ENCODE data around the gene SNX1.
"Not testable (repeated sequence)": the region's sequence is repeated elsewhere in the genome, so short reads cannot be mapped to it uniquely, and the experiment has no call there.

The SNX1 gene

DNA sequence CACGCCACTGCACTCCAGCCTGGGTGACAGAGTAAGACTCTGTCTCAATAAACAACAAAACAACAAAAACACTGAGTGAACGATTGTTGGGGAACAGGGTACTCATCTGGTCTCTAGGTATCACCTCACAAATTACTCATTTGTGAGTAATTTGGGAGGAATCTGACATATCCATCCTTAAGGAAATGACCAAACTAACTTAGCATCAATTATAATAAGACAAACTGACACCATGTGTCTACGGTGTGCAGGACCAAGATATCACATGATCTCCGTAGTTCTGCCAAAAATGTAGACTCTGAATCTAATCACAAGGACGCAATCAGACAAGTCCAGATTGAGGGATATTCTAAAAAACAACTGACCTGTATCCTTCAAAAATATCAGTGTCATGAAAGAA lies 37.5 kb upstream of the SNX1 start:
- H3K79me2 ChIP-seq, result no peaks in the 10 kb centered on the region
- H3K27me3 ChIP-seq (ENCODE audit: control insufficient read depth, insufficient read depth, low read length), result no peaks in the 10 kb centered on the region
- no peak overlapping the region for H3K27ac ChIP-seq
- H3K4me2 ChIP-seq (ENCODE audit: low read length), result no peak overlapping the region
- no peaks in the 10 kb centered on the region for H3K4me1 ChIP-seq
- no peaks in the 10 kb centered on the region for H3K36me3 ChIP-seq (ENCODE audit: control insufficient read depth, insufficient read depth, low read length)
- no peak overlapping the region for H3K9ac ChIP-seq
- H2AFZ ChIP-seq, result no peak overlapping the region
- TF ChIP-seq, protein P1, sequence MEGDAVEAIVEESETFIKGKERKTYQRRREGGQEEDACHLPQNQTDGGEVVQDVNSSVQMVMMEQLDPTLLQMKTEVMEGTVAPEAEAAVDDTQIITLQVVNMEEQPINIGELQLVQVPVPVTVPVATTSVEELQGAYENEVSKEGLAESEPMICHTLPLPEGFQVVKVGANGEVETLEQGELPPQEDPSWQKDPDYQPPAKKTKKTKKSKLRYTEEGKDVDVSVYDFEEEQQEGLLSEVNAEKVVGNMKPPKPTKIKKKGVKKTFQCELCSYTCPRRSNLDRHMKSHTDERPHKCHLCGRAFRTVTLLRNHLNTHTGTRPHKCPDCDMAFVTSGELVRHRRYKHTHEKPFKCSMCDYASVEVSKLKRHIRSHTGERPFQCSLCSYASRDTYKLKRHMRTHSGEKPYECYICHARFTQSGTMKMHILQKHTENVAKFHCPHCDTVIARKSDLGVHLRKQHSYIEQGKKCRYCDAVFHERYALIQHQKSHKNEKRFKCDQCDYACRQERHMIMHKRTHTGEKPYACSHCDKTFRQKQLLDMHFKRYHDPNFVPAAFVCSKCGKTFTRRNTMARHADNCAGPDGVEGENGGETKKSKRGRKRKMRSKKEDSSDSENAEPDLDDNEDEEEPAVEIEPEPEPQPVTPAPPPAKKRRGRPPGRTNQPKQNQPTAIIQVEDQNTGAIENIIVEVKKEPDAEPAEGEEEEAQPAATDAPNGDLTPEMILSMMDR (IDR thresholded peaks at IDR 0.05), result no peak
- H3K9me3 ChIP-seq (ENCODE audit: control insufficient read depth, low read length), result no peaks in the 10 kb centered on the region
- no peak overlapping the region for H3K4me3 ChIP-seq (ENCODE audit: low read depth, low read length)

DNA sequence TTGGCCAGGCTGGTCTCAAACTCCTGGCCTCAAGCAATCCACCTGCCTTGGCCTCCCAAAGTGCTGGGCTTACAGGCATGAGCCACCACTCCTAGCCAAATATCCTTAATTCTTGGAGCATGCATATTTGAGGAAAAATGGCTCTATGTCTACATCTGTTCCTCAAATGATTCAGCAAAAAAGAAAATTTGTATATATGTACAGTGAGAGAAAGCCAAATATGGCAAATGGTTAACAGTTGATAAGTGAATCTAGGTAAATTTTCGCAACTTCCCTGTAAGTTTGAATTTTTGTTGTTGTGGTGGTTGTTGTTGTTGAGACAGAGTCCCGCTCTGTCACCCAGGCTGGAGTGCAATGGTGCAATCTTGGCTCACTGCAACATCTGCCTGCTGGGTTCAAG lies 36.7 kb upstream of the SNX1 start:
- not testable (repeated sequence) for H3K9ac ChIP-seq; H3K79me2 ChIP-seq; H3K4me2 ChIP-seq (ENCODE audit: low read length); H3K4me3 ChIP-seq (ENCODE audit: low read depth, low read length); H3K27me3 ChIP-seq (ENCODE audit: control insufficient read depth, insufficient read depth, low read length); H3K9me3 ChIP-seq (ENCODE audit: control insufficient read depth, low read length); H3K27ac ChIP-seq; H2AFZ ChIP-seq; H3K36me3 ChIP-seq (ENCODE audit: control insufficient read depth, insufficient read depth, low read length); H3K4me1 ChIP-seq

DNA sequence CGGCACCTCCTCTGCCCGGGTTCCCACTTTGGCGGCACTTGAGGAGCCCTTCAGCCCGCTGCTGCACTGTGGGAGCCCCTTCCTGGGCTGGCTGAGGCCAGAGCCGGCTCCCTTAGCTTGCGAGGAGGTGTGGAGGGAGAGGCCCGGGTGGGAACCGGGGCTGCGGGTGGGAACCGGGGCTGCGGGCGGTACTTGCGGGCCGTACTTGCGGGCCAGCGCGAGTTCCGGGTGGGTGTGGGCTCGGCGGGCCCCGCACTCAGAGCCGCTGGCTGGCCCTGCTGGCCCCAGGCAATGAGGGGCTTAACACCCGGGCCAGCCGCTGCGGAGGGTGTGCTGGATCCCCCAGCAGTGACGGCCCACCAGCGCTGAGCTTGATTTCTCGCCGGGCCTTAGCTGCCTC lies 35.1 kb upstream of the SNX1 start:
- Histone ChIP-seq H2AFZ (no peak overlapping the region), H3K27me3 (ENCODE audit: control insufficient read depth, insufficient read depth, low read length) (no peaks in the 10 kb centered on the region), H3K9ac (no peak overlapping the region), H3K4me3 (ENCODE audit: low read depth, low read length) (no peak overlapping the region), H3K27ac (no peak overlapping the region), H3K79me2 (no peaks in the 10 kb centered on the region), H3K4me2 (ENCODE audit: low read length) (no peak overlapping the region), H3K4me1 (no peaks in the 10 kb centered on the region), H3K36me3 (ENCODE audit: control insufficient read depth, insufficient read depth, low read length) (no peaks in the 10 kb centered on the region), H3K9me3 (ENCODE audit: control insufficient read depth, low read length) (no peaks in the 10 kb centered on the region)
- TF ChIP-seq, protein P1 (IDR thresholded peaks at IDR 0.05), result no peak

DNA sequence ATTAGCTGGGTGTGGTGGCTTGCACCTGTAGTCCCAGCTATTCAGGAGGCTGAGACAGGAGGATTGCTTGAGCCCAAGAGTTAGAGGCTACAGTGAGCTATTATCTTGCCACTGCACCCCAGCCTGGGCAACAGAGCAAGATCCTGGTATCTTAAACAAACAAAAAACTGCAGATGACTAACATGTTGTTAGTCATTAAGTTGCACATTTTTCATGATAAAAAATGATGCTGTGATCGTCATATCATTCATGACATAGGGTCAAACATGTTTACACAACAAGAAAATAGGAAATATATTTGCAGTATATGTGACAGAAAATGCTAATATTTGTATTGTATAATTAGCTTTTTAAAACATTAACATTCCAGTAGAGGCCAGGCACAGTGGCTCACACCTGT lies 29.3 kb upstream of the SNX1 start:
- TF ChIP-seq, protein P1 (IDR thresholded peaks at IDR 0.05), result no peak
- no peaks in the 10 kb centered on the region for H3K27me3 ChIP-seq (ENCODE audit: control insufficient read depth, insufficient read depth, low read length)

DNA sequence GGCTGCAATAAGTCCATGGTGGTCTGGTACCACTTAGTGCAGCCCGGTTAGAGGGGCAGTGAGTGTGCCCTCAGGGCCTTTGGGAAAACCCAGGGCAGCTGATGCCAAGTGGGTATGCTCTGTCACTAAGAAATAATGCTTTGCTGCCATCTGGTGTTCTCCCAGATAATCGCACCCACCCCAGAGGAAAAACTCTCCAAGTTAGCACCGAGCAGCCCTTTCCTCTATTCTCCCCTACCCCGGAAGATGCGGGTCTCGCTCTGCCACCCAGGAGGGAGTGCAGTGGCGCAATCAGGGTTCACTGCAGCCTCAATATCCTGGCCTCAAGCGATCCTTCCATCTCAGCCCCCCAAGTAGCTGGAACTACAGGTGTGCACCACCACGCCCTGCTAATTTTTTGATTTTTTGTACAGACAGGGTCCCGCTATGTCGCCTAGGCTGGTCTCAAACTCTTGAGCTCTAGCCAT lies 28.2 kb upstream of the SNX1 start:
- H3K9me3 ChIP-seq (ENCODE audit: control insufficient read depth, low read length), result no peaks in the 10 kb centered on the region
- H3K4me2 ChIP-seq (ENCODE audit: low read length), result no peak overlapping the region
- H3K9ac ChIP-seq, result no peak overlapping the region
- peaks cover 2% of the 10 kb centered on the region for H3K4me1 ChIP-seq
- H3K79me2 ChIP-seq, result no peaks in the 10 kb centered on the region
- H3K27ac ChIP-seq, result no peak overlapping the region
- no peaks in the 10 kb centered on the region for H3K27me3 ChIP-seq (ENCODE audit: control insufficient read depth, insufficient read depth, low read length)
- H3K4me3 ChIP-seq (ENCODE audit: low read depth, low read length), result no peak overlapping the region
- H3K36me3 ChIP-seq (ENCODE audit: control insufficient read depth, insufficient read depth, low read length), result no peaks in the 10 kb centered on the region
- TF ChIP-seq, protein P1 (IDR thresholded peaks at IDR 0.05), result peak; percentile 67
- no peak overlapping the region for H2AFZ ChIP-seq

More for the DNA sequence above, 29.3 kb upstream of the SNX1 start:
- Histone ChIP-seq H3K27ac (no peak overlapping the region), H3K4me2 (ENCODE audit: low read length) (no peak overlapping the region), H3K4me3 (ENCODE audit: low read depth, low read length) (no peak overlapping the region), H2AFZ (no peak overlapping the region), H3K4me1 (peaks cover 2% of the 10 kb centered on the region), H3K9me3 (ENCODE audit: control insufficient read depth, low read length) (no peaks in the 10 kb centered on the region), H3K9ac (no peak overlapping the region), H3K79me2 (no peaks in the 10 kb centered on the region), H3K36me3 (ENCODE audit: control insufficient read depth, insufficient read depth, low read length) (no peaks in the 10 kb centered on the region)
